ENCODE results near the gene PLEKHB1. TPM values are rescaled to one million over a fixed set of nuclear protein-coding genes. Genes with fewer than 3 reads are reported as not detected.
"Not testable (repeated sequence)": the region's sequence is repeated elsewhere in the genome, so short reads cannot be mapped to it uniquely, and the experiment has no call there.

The PLEKHB1 gene
- total RNA-seq, 2 donors from 2014 or later = 2.5 to 2.8 TPM

GRCh38 chr11:73662445-73663157 is 16.2 kb downstream of the PLEKHB1 start:
- DNase-seq (ENCODE audit: low spot score) = no peak
- intact Hi-C loops (cut with DNase I) = loop anchor here in 1 of 2 donors (5.0 kb wide), 2 partner anchors 35 to 260 kb away; no protein-coding TSS in a partner anchor

GRCh38 chr11:73663604-73664495 is 17.5 kb downstream of the PLEKHB1 start:
- intact Hi-C loops (cut with DNase I) = loop anchor here in 1 of 2 donors (5.0 kb wide), 2 partner anchors 37 to 262 kb away; no protein-coding TSS in a partner anchor
- no peak for DNase-seq (ENCODE audit: low spot score)

GRCh38 chr11:73664877-73665276 is 18.5 kb downstream of the PLEKHB1 start:
- no peak for DNase-seq (ENCODE audit: low spot score)
- intact Hi-C loops (cut with DNase I) = loop anchor here in 1 of 2 donors (5.0 kb wide), 2 partner anchors 38 to 263 kb away; no protein-coding TSS in a partner anchor

- no peak for DNase-seq (ENCODE audit: low spot score)
- intact Hi-C loops (cut with DNase I) = no loop called here
These were observed 21.5 kb downstream of the PLEKHB1 start for GRCh38 chr11:73667891-73668290.

DNA sequence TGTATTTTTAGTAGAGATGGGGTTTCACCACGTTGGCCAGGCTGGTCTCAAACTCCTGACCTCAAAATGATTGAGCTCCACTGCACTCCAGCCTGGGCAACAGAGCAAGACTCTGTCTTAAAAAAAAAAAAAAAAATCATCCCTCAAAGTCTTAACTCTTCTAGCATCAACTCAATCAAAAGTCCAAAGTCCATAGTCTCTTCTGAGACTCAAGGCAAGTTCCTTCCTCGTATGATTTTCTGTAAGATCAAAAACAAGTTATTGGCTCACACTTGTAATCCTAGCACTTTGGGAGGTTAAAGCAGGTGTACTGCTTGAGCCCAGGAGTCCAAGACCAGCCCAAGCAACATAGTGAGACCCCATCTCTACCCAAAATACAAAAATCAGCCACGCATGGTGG is 24.4 kb downstream of the PLEKHB1 start:
- DNase-seq (ENCODE audit: low spot score) = no peak
- intact Hi-C loops (cut with DNase I) = no loop called here

GRCh38 chr11:73671701-73672100 is 25.3 kb downstream of the PLEKHB1 start:
- no peak for DNase-seq (ENCODE audit: low spot score)
- intact Hi-C loops (cut with DNase I) = no loop called here

DNA sequence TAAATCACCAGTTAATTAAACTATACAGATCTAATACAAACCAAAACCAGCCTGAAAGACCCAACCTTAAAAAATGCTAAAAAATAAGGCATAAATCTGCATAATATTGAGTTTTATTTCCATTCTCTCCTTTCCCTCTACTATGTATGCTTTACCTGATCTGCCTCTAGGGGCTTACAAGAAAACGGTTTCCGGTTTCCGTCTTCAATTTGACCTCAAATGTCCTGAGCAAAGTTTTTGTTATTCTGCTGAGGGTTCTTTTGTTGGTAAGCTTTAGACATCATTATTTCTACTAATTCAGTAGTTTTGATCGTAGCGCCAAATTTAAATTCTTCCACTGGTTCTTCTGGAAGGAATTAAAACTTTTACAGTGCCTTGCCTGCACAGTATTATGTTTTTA is 30.2 kb downstream of the PLEKHB1 start:
- intact Hi-C loops (cut with DNase I); DNase-seq (ENCODE audit: low spot score): not testable (repeated sequence)

- intact Hi-C loops (cut with DNase I) = no loop called here
- DNase-seq (ENCODE audit: low spot score) = no peak
These were observed 34.3 kb downstream of the PLEKHB1 start for GRCh38 chr11:73680687-73681086.

GRCh38 chr11:73693899-73694525 is 47.6 kb downstream of the PLEKHB1 start:
- no peak for DNase-seq (ENCODE audit: low spot score)
- intact Hi-C loops (cut with DNase I) = no loop called here

GRCh38 chr11:73705053-73705452 is 58.7 kb downstream of the PLEKHB1 start:
- intact Hi-C loops (cut with DNase I) = no loop called here

DNA sequence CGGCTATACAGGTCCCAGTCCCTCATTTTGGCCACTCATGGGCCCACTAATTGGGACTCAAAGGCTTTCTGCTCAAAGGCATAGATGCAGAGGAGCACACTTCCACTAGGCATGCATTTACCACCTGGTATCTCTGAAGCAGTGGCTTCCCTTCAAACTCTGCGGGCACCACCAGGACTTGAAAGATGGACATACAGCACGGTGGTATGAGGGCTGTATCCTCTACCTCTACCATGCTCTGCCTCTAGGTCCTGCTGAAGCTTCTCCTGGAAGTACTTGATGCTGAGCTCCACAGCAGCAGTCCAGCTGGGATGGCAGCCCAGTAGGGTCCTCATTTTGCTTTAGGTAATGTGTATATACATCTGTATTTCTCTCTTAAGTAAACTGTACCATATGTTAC is 64.6 kb downstream of the PLEKHB1 start:
- no peak for DNase-seq (ENCODE audit: low spot score)
- intact Hi-C loops (cut with DNase I) = no loop called here

More at GRCh38 chr11:73705053-73705452, 58.7 kb downstream of the PLEKHB1 start:
- DNase-seq (ENCODE audit: low spot score) = no peak

Other genes starting within 250 kb of the PLEKHB1 start
- gene FAM168A, start 48.5 kb upstream of the PLEKHB1 start, total RNA-seq = 10 to 100 TPM; 32.7 to 38.3 TPM
- gene RAB6A, start 114.5 kb downstream of the PLEKHB1 start, total RNA-seq = 100 to 1,000 TPM; 118 to 140 TPM
- 10 to 100 TPM; 15.8 to 17.1 TPM for gene MRPL48, start 141.3 kb downstream of the PLEKHB1 start, total RNA-seq
- 10 to 100 TPM; 36.3 to 37.2 TPM for gene COA4, start 230.3 kb downstream of the PLEKHB1 start, total RNA-seq
- 10 to 100 TPM in 1 of 2 donors, 1 to 10 TPM in 1; 9.5 to 14.6 TPM for gene PAAF1, start 230.4 kb downstream of the PLEKHB1 start, total RNA-seq

Data from posterior vena cava (tissue), 2 donors.